ENCODE data around the gene TLR7. TPM values are rescaled to one million over a fixed set of nuclear protein-coding genes. Genes with fewer than 3 reads are reported as not detected.

TLR7 gene
- total and polyA plus RNA-seq, 2 of the 4 experiments (the other 2 are of a cell fraction): not detected

GRCh38 chrX:12891171-12891570 is 24.3 kb downstream of the TLR7 start:
- Histone ChIP-seq H3K36me3 (ENCODE audit: control insufficient read depth, insufficient read depth, low read length) (no peaks in the 10 kb centered on the region), H4K20me1 (ENCODE audit: insufficient read depth, low read length) (no peaks in the 10 kb centered on the region), H3K4me3 (ENCODE audit: insufficient read depth, low read depth, low read length) (no peak overlapping the region), H3K27me3 (ENCODE audit: control insufficient read depth, insufficient read depth, low read length) (no peaks in the 10 kb centered on the region; the same call in 1 of the 2 replicates), H3K79me1 (ENCODE audit: low read depth in 1 of 2, low read length in 2 of 2) (no peaks in the 10 kb centered on the region), H2BK20ac (ENCODE audit: low read depth, low read length) (no peak overlapping the region), H2BK5ac (ENCODE audit: low read depth, low read length, poor library complexity, severe bottlenecking) (no peak overlapping the region), H2AFZ (replicated peaks; ENCODE audit: low read length, poor library complexity) (no peak overlapping the region), H3K27ac (ENCODE audit: insufficient read depth, low read length) (no peak overlapping the region), H4K8ac (ENCODE audit: low read depth in 2 of 2, low read length in 2 of 2) (no peak overlapping the region), H3K4ac (ENCODE audit: low read depth, low read length) (no peak overlapping the region), H3K18ac (ENCODE audit: low read depth, low read length) (no peak overlapping the region), H2AK5ac (ENCODE audit: low read depth, low read length) (no peak overlapping the region), H3K4me1 (ENCODE audit: control insufficient read depth, insufficient read depth, low read length) (no peaks in the 10 kb centered on the region), H2BK120ac (ENCODE audit: low read depth, low read length) (no peak overlapping the region), H4K91ac (ENCODE audit: insufficient read depth, low read depth, low read length) (no peak overlapping the region), H3K9me3 (ENCODE audit: control insufficient read depth, insufficient read depth, low read length) (no peaks in the 10 kb centered on the region), H3K56ac (ENCODE audit: extremely low read depth, insufficient read depth, low read length) (no peak overlapping the region), H3K9ac (ENCODE audit: low read depth, low read length) (no peak overlapping the region), H3K23ac (ENCODE audit: low read depth, low read length) (no peak overlapping the region), H3K14ac (replicated peaks; ENCODE audit: low read depth, low read length) (no peak overlapping the region), H2AK9ac (replicated peaks; ENCODE audit: low read depth, low read length, poor library complexity) (no peak overlapping the region), H3K9me1 (ENCODE audit: insufficient read depth, low read length) (no peaks in the 10 kb centered on the region), H2BK15ac (ENCODE audit: low read depth, low read length) (no peak overlapping the region), H3K4me2 (ENCODE audit: low read depth, low read length) (no peak overlapping the region), H4K5ac (ENCODE audit: low read depth, low read length) (no peak overlapping the region)
- ChIA-PET CTCF (no interaction called here), POLR2A (ENCODE audit: unreplicated experiment) (no interaction called here)
- ATAC-seq (ENCODE audit: low read depth) (no peak), DNase-seq (no peak)
- BruUV-seq (replicated peaks): no TSS peak
- dilution Hi-C loops (cut with HindIII; ENCODE audit: low sequenced_read_pairs, unreplicated experiment): no loop called here
- no CpG with 5 or more reads among the region's 4 CpGs for WGBS, 2 experiments (ENCODE audit: extremely low coverage in 2 of 2, insufficient read length in 1 of 2)
- in situ Hi-C loops (cut with MboI; ENCODE audit: low sequenced_read_pairs): no loop called here
- TF ChIP-seq MAZ (IDR thresholded peaks at IDR 0.05; ENCODE audit: borderline replicate concordance, low read depth, low read length): no peak
- TF ChIP-seq USF2 (IDR thresholded peaks at IDR 0.05; ENCODE audit: low read depth, low read length): no peak
- TF ChIP-seq RFX5 (IDR thresholded peaks at IDR 0.05; ENCODE audit: low read depth, low read length): no peak
- TF ChIP-seq NFE2L2 (IDR thresholded peaks at IDR 0.05; ENCODE audit: low read depth, low read length): no peak
- TF ChIP-seq CHD1 (IDR thresholded peaks at IDR 0.05; ENCODE audit: low read depth, low read length): no peak
- no peak for TF ChIP-seq RCOR1 (IDR thresholded peaks at IDR 0.05; ENCODE audit: insufficient replicate concordance, low read length)
- no peak for TF ChIP-seq ELK1 (IDR thresholded peaks at IDR 0.05; ENCODE audit: borderline replicate concordance, low read depth, low read length)
- TF ChIP-seq SMC3 (IDR thresholded peaks at IDR 0.05; ENCODE audit: low read depth, low read length): no peak
- TF ChIP-seq RAD21 (IDR thresholded peaks at IDR 0.05; ENCODE audit: low read length): no peak
- no peak for TF ChIP-seq CEBPB (IDR thresholded peaks at IDR 0.05; ENCODE audit: low read depth, low read length)
- TF ChIP-seq MXI1 (IDR thresholded peaks at IDR 0.05; ENCODE audit: borderline replicate concordance, low read depth, low read length): no peak
- no peak for TF ChIP-seq POLR2A (IDR thresholded peaks at IDR 0.05; ENCODE audit: low read depth, low read length)
- no peak for TF ChIP-seq MAFK (IDR thresholded peaks at IDR 0.05; ENCODE audit: low read depth, low read length)
- TF ChIP-seq BHLHE40 (IDR thresholded peaks at IDR 0.05; ENCODE audit: low read depth, low read length): no peak
- no peak for TF ChIP-seq FOS (IDR thresholded peaks at IDR 0.05; ENCODE audit: low read depth, low read length)
- TF ChIP-seq, protein P1, sequence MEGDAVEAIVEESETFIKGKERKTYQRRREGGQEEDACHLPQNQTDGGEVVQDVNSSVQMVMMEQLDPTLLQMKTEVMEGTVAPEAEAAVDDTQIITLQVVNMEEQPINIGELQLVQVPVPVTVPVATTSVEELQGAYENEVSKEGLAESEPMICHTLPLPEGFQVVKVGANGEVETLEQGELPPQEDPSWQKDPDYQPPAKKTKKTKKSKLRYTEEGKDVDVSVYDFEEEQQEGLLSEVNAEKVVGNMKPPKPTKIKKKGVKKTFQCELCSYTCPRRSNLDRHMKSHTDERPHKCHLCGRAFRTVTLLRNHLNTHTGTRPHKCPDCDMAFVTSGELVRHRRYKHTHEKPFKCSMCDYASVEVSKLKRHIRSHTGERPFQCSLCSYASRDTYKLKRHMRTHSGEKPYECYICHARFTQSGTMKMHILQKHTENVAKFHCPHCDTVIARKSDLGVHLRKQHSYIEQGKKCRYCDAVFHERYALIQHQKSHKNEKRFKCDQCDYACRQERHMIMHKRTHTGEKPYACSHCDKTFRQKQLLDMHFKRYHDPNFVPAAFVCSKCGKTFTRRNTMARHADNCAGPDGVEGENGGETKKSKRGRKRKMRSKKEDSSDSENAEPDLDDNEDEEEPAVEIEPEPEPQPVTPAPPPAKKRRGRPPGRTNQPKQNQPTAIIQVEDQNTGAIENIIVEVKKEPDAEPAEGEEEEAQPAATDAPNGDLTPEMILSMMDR (conservative IDR thresholded peaks at IDR 0.05; ENCODE audit: low read depth, low read length): no peak
- intact Hi-C loops (cut with micrococcal nuclease): no loop called here
